ENCODE results near the gene SLC22A12. TPM values are rescaled to one million over a fixed set of nuclear protein-coding genes. Genes with fewer than 3 reads are reported as not detected.

SLC22A12 gene
- total RNA-seq, 2 donors from 2014 or later: not detected

DNA sequence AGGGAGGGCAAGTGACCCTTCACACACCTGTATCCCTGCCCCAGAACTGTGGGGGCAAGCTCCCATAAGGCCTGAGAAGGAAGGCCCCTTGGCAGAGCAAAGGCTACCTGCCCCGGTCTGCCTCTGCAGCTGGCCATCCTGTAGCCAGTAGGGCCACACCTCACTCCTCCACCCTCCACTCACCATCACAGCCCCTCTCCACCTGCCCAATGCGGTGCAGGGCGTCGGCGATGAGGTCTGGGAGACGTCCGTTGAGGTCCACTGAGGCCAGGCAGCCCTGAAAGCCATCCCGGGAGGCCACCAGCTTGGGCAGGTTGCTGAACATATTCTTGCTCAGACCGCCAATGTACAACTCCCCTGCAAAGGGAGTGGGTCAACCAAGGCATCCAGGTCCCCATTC, 57.5 kb downstream of the SLC22A12 start:
- Histone ChIP-seq H3K4me1 (peaks cover 9% of the 10 kb centered on the region), H3K27ac (no peak overlapping the region), H3K4me3 (no peak overlapping the region), H3K36me3 (replicated peaks in 1 of 2; ENCODE audit: insufficient read depth in 1 of 2, low read depth in 2 of 2) (no peaks in the 10 kb centered on the region), H3K9me3 (no peaks in the 10 kb centered on the region), H3K27me3 (no peaks in the 10 kb centered on the region)
- ATAC-seq (no peak), DNase-seq (no peak)
- WGBS, 2 donors: 85 to 97% methylated on average over 5 to 9 of the region's 9 CpGs
- TF ChIP-seq CTCF (IDR thresholded peaks at IDR 0.05): no peak
- no peak for TF ChIP-seq POLR2A (IDR thresholded peaks at IDR 0.05)
- intact Hi-C loops (cut with DNase I): no loop called here

DNA sequence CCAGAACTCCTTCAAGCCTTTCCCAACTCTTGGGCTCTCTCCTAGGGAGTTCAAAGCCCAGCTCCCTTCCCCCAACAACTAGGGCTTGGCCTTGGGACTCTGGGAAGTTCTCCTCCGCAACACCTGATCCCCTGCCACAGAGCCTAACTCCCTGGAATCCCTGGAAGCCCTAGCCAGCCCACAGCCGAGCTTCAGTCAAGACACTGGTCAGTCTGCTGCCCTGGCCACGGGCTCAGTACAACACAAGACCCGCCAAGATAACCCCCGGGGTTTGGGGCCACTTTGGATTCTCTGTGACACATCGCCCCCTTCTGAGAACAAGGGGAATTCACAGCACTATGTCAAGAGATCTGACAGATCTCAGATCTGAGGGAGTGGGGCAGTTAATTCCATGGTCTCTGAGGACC, 58.3 kb downstream of the SLC22A12 start:
- TF ChIP-seq CTCF (IDR thresholded peaks at IDR 0.05) (peak in 5 of 7 experiments; percentile 24 to 50 (median 45)), POLR2A (IDR thresholded peaks at IDR 0.05) (no peak)
- H3K27ac ChIP-seq: no peak overlapping the region
- no peaks in the 10 kb centered on the region for H3K36me3 ChIP-seq (replicated peaks in 1 of 2; ENCODE audit: insufficient read depth in 1 of 2, low read depth in 2 of 2)
- peaks cover 9% of the 10 kb centered on the region for H3K4me1 ChIP-seq
- no peaks in the 10 kb centered on the region for H3K9me3 ChIP-seq
- no peaks in the 10 kb centered on the region for H3K27me3 ChIP-seq
- intact Hi-C loops (cut with DNase I): no loop called here
- DNase-seq (peak; percentile 30 to 60 (median 48)), ATAC-seq (peak; percentile 20)
- H3K4me3 ChIP-seq: no peak overlapping the region
- WGBS, 2 donors: 14 to 21% methylated on average over 6 of the region's 6 CpGs

GRCh38 chr11:64650923-64651523, 60.0 kb downstream of the SLC22A12 start:
- H3K27ac ChIP-seq: no peak overlapping the region
- ATAC-seq (no peak), DNase-seq (peak in 1 of 4 donors; percentile 25)
- peaks cover 9% of the 10 kb centered on the region for H3K4me1 ChIP-seq
- H3K27me3 ChIP-seq: no peaks in the 10 kb centered on the region
- peak in 5 of 7 experiments; percentile 32 to 51 (median 36) for TF ChIP-seq CTCF (IDR thresholded peaks at IDR 0.05)
- no peak for TF ChIP-seq POLR2A (IDR thresholded peaks at IDR 0.05)
- 51 to 53% methylated on average over 10 to 18 of the region's 18 CpGs for WGBS, 2 donors
- no peaks in the 10 kb centered on the region for H3K36me3 ChIP-seq (replicated peaks in 1 of 2; ENCODE audit: insufficient read depth in 1 of 2, low read depth in 2 of 2)
- intact Hi-C loops (cut with DNase I): loop anchor here (5.0 kb wide), 1 partner anchor 209 kb away; no protein-coding TSS in a partner anchor
- no peaks in the 10 kb centered on the region for H3K9me3 ChIP-seq
- H3K4me3 ChIP-seq: no peak overlapping the region

Other genes starting within 250 kb of the SLC22A12 start
- gene RPS6KA4, start 232.1 kb upstream of the SLC22A12 start, total RNA-seq: 10 to 100 TPM; 13.0 to 22.7 TPM
- not detected for gene SLC22A11, start 35.3 kb upstream of the SLC22A12 start, total RNA-seq
- 1 to 10 TPM; 1.3 to 4.9 TPM for gene NRXN2, start 132.0 kb downstream of the SLC22A12 start, total RNA-seq
- 10 to 100 TPM in 1 of 2 donors, 1 to 10 TPM in 1; 4.6 to 17.9 TPM for gene RASGRP2, start 152.9 kb downstream of the SLC22A12 start, total RNA-seq
- gene PYGM, start 168.8 kb downstream of the SLC22A12 start, total RNA-seq: 1 to 10 TPM in 1 of 2 donors, under 1 TPM in 1; 0.78 to 4.3 TPM
- 100 to 1,000 TPM; 150 to 470 TPM for gene SF1, start 187.3 kb downstream of the SLC22A12 start, total RNA-seq
- gene MAP4K2, start 212.0 kb downstream of the SLC22A12 start, total RNA-seq: 10 to 100 TPM; 10.4 to 18.1 TPM
- gene MEN1, start 219.3 kb downstream of the SLC22A12 start, total RNA-seq: 10 to 100 TPM; 18.8 to 18.9 TPM